ENCODE measurements around the gene PCCA. TPM values are rescaled to one million over a fixed set of nuclear protein-coding genes. Genes with fewer than 3 reads are reported as not detected.

PCCA gene
- total and polyA plus RNA-seq, 2 of the 13 experiments (the other 11 are each of a cell fraction or from before 2014, with no cell fraction given), result 15.0 to 32.2 TPM

DNA sequence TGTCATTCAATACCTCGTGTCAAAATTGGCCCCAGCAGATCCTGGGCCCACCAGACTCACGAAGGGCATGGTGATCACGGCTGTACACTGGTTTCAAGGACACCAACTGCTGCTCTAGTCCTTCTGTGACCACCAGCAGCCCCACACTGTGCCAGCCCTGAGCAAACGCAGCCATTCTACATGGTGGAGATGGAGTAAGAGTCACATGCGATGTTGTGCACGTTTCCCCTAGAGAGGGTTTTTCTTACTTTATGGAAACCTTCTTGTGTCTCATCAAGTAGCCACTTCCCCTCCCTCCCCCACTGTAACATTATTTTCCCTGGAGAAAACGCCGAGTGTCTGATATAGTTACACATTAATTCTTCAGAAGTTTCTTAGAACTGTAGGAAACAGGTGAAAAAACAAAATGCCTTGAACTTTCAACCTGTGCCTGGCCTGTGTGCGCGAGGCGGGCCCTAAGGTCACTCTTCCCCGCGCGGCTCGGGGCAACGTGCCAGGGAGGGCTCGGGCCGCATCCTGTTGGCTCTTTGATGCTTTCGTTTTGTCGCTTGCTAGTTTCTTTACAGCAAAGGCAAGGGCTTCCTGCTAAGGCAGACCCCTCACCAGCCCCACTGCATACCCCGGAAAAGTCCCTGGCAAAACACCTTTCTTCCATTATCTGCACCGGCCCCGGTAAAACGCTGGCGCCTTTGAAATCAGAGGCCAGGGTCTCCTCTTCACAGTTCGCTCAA is 455.1 kb downstream of the PCCA start (continued):
- no peak for TF ChIP-seq AGO2 (optimal IDR thresholded peaks at IDR 0.05; ENCODE audit: low read depth, low read length)
- TF ChIP-seq MTA1 (CRISPR knock-in tag; IDR thresholded peaks at IDR 0.05; ENCODE audit: borderline replicate concordance), result peak; percentile 95
- TF ChIP-seq TSC22D2 (CRISPR knock-in tag; IDR thresholded peaks at IDR 0.05; ENCODE audit: borderline replicate concordance), result no peak
- TF ChIP-seq PAWR (CRISPR knock-in tag; IDR thresholded peaks at IDR 0.05; ENCODE audit: borderline replicate concordance), result no peak
- TF ChIP-seq SRY (CRISPR knock-in tag; IDR thresholded peaks at IDR 0.05), result no peak
- peak; percentile 41; the same call in 1 of the 2 replicates for TF ChIP-seq NFKB2 (CRISPR knock-in tag; IDR thresholded peaks at IDR 0.05; ENCODE audit: borderline replicate concordance)
- TF ChIP-seq FOXO4 (CRISPR knock-in tag; conservative IDR thresholded peaks at IDR 0.05), result no peak
- 0 out of 2 replicates have a peak, but pooled peaks have one; percentile 53 for TF ChIP-seq ZNF839 (CRISPR knock-in tag; IDR thresholded peaks at IDR 0.05; ENCODE audit: borderline replicate concordance)
- TF ChIP-seq, protein P1, sequence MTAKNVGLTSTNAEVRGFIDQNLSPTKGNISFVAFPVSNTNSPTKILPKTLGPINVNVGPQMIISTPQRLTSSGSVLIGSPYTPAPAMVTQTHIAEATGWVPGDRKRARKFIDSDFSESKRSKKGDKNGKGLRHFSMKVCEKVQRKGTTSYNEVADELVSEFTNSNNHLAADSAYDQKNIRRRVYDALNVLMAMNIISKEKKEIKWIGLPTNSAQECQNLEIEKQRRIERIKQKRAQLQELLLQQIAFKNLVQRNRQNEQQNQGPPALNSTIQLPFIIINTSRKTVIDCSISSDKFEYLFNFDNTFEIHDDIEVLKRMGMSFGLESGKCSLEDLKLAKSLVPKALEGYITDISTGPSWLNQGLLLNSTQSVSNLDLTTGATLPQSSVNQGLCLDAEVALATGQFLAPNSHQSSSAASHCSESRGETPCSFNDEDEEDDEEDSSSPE (CRISPR knock-in tag; IDR thresholded peaks at IDR 0.05), result peak; percentile 82
- TF ChIP-seq KDM5B (CRISPR knock-in tag; IDR thresholded peaks at IDR 0.05; ENCODE audit: borderline replicate concordance), result peak; percentile 42; the same call in 1 of the 2 replicates
- TF ChIP-seq MXD4 (CRISPR knock-in tag; IDR thresholded peaks at IDR 0.05), result peak; percentile 24; the same call in 1 of the 2 replicates
- TF ChIP-seq ZNF772 (CRISPR knock-in tag; IDR thresholded peaks at IDR 0.05), result no peak
- no peak for TF ChIP-seq FOXM1 (CRISPR knock-in tag; IDR thresholded peaks at IDR 0.05)
- TF ChIP-seq ZNF431 (CRISPR knock-in tag; IDR thresholded peaks at IDR 0.05; ENCODE audit: borderline replicate concordance, low read depth), result no peak
- TF ChIP-seq ZNF264 (CRISPR knock-in tag; IDR thresholded peaks at IDR 0.05), result peak; percentile 52; the same call in 1 of the 2 replicates
- TF ChIP-seq FUBP1 (CRISPR knock-in tag; IDR thresholded peaks at IDR 0.05; ENCODE audit: borderline replicate concordance), result no peak
- TF ChIP-seq ZNF337 (CRISPR knock-in tag; IDR thresholded peaks at IDR 0.05; ENCODE audit: borderline replicate concordance, low read depth), result no peak
- TF ChIP-seq IKZF4 (CRISPR knock-in tag; IDR thresholded peaks at IDR 0.05; ENCODE audit: borderline replicate concordance, low read depth, not compliant biosample characterization), result peak; percentile 16
- TF ChIP-seq HNRNPL (IDR thresholded peaks at IDR 0.05; ENCODE audit: low read depth, low read length), result 0 out of 2 replicates have a peak, but pooled peaks have one; percentile 32
- no peak for TF ChIP-seq SIX4 (CRISPR knock-in tag; IDR thresholded peaks at IDR 0.05)
- no peak for TF ChIP-seq RORA (CRISPR knock-in tag; IDR thresholded peaks at IDR 0.05)
- TF ChIP-seq ZNF879 (CRISPR knock-in tag; IDR thresholded peaks at IDR 0.05), result no peak
- TF ChIP-seq PRDM4 (CRISPR knock-in tag; IDR thresholded peaks at IDR 0.05; ENCODE audit: borderline replicate concordance), result no peak
